SJSA1 (cell line): ENCODE data around the gene VPS36. TPM values are rescaled to one million over a fixed set of nuclear protein-coding genes. Genes with fewer than 3 reads are reported as not detected.
"Not testable (repeated sequence)": the region's sequence is repeated elsewhere in the genome, so short reads cannot be mapped to it uniquely, and the experiment has no call there.

Experiments used
- DNase-seq, 2 experiments: peaks; one replicate each; pipeline ENCODE4 v3.0.0-alpha.2; 2015 to 2020; ENCODE audit warnings: low spot score in 2 of 2, low read depth in 1 of 2
- H3K27ac ChIP-seq: fragments of 250-450 bp; sonication (Bioruptor Pico); 2 replicates; pipeline ENCODE4 v1.5.1; 2020; ENCODE audit warnings: mild to moderate bottlenecking, moderate library complexity
- H3K27me3 ChIP-seq: fragments of 250-450 bp; sonication (Bioruptor Pico); replicated peaks from 2 replicates; pipeline ENCODE4 v1.5.1; 2020; ENCODE audit warnings: mild to moderate bottlenecking, moderate library complexity
- H3K36me3 ChIP-seq: fragments of 250-450 bp; sonication (Bioruptor Pico); 2 replicates; pipeline ENCODE4 v1.5.1; 2020; ENCODE audit warnings: mild to moderate bottlenecking
- H3K4me1 ChIP-seq: fragments of 250-450 bp; sonication (Bioruptor Pico); replicated peaks from 2 replicates; pipeline ENCODE4 v1.6.1; 2021; ENCODE audit warnings: mild to moderate bottlenecking
- H3K4me3 ChIP-seq: fragments of 250-450 bp; sonication (Bioruptor Pico); 2 replicates; pipeline ENCODE4 v1.5.1; 2020; ENCODE audit warnings: mild to moderate bottlenecking
- H3K9me3 ChIP-seq: fragments of 250-450 bp; sonication (Bioruptor Pico); replicated peaks from 2 replicates; pipeline ENCODE4 v1.5.1; 2020; ENCODE audit warnings: mild to moderate bottlenecking
- total RNA-seq: library from RNA; depleted of rRNA; stranded (reverse); fragments of >200 nt; shearing (Covaris generic); gene quantifications from 2 replicates; pipeline ENCODE4 v1.2.3, GENCODE V29; 2014

The VPS36 gene
- total RNA-seq, 1 experiment from 2014 or later = 42.3 TPM

- H3K27me3 ChIP-seq = no peaks in the 10 kb centered on the region
- H3K9me3 ChIP-seq = no peaks in the 10 kb centered on the region
- H3K36me3 ChIP-seq = peaks cover 25% of the 10 kb centered on the region
- H3K27ac ChIP-seq = no peak overlapping the region
- DNase-seq = no peak
- H3K4me3 ChIP-seq = no peak overlapping the region
- peaks cover 5% of the 10 kb centered on the region for H3K4me1 ChIP-seq
These were observed 38.3 kb downstream of the VPS36 start for GRCh38 chr13:52412128-52412527.

- no peak for DNase-seq
- Histone ChIP-seq H3K27me3 (peaks cover 3% of the 10 kb centered on the region; the same call in 1 of the 2 replicates), H3K27ac (no peak overlapping the region), H3K9me3 (no peaks in the 10 kb centered on the region), H3K4me3 (no peak overlapping the region), H3K4me1 (peaks cover 5% of the 10 kb centered on the region), H3K36me3 (peaks cover 21% of the 10 kb centered on the region)
These were observed 38.8 kb downstream of the VPS36 start for GRCh38 chr13:52411629-52412028.

GRCh38 chr13:52408071-52408658 lies 42.3 kb downstream of the VPS36 start:
- H3K4me3 ChIP-seq, H3K27ac ChIP-seq, H3K9me3 ChIP-seq, H3K36me3 ChIP-seq, H3K4me1 ChIP-seq, DNase-seq: not testable (repeated sequence)
- H3K27me3 ChIP-seq = peaks cover 25% of the 10 kb centered on the region

- not testable (repeated sequence) for H3K4me3 ChIP-seq, H3K4me1 ChIP-seq, H3K27ac ChIP-seq, H3K9me3 ChIP-seq, H3K36me3 ChIP-seq, DNase-seq
- peaks cover 31% of the 10 kb centered on the region for H3K27me3 ChIP-seq
These were observed 43.0 kb downstream of the VPS36 start for GRCh38 chr13:52407436-52407835.

GRCh38 chr13:52406629-52407028 lies 43.8 kb downstream of the VPS36 start:
- Histone ChIP-seq H3K4me3 (no peak overlapping the region), H3K27me3 (peaks cover 32% of the 10 kb centered on the region), H3K36me3 (no peaks in the 10 kb centered on the region), H3K4me1 (peaks cover 7% of the 10 kb centered on the region), H3K9me3 (no peaks in the 10 kb centered on the region), H3K27ac (no peak overlapping the region)
- no peak for DNase-seq

- Histone ChIP-seq H3K36me3 (no peaks in the 10 kb centered on the region), H3K9me3 (no peaks in the 10 kb centered on the region), H3K27me3 (peaks cover 32% of the 10 kb centered on the region), H3K4me3 (peak within 1 kb of the TSS; percentile 30), H3K4me1 (peaks cover 7% of the 10 kb centered on the region), H3K27ac (no peak within 1 kb of the TSS)
- no peak for DNase-seq
These were observed 44.5 kb downstream of the VPS36 start, which contains the start of gene THSD1 for GRCh38 chr13:52405767-52406494. THSD1 (minus strand) TSS chr13:52406172; CDS start chr13:52402600, 3,572 bp downstream.

GRCh38 chr13:52405369-52405766 lies 45.1 kb downstream of the VPS36 start:
- no peak for DNase-seq
- H3K27ac ChIP-seq = no peak overlapping the region

GRCh38 chr13:52399708-52400107 lies 50.7 kb downstream of the VPS36 start:
- Histone ChIP-seq H3K9me3 (no peaks in the 10 kb centered on the region), H3K4me3 (no peak overlapping the region), H3K27ac (no peak overlapping the region), H3K4me1 (no peaks in the 10 kb centered on the region), H3K27me3 (peaks cover 11% of the 10 kb centered on the region), H3K36me3 (no peaks in the 10 kb centered on the region)
- DNase-seq = no peak

More at GRCh38 chr13:52405369-52405766, 45.1 kb downstream of the VPS36 start:
- Histone ChIP-seq H3K4me1 (peaks cover 7% of the 10 kb centered on the region), H3K9me3 (no peaks in the 10 kb centered on the region), H3K4me3 (peak overlapping the region; percentile 30; the same call in 1 of the 2 replicates), H3K27me3 (peaks cover 32% of the 10 kb centered on the region), H3K36me3 (no peaks in the 10 kb centered on the region)

GRCh38 chr13:52399046-52399445 lies 51.4 kb downstream of the VPS36 start:
- H3K4me3 ChIP-seq = no peak overlapping the region
- H3K4me1 ChIP-seq = no peaks in the 10 kb centered on the region
- DNase-seq = no peak
- no peaks in the 10 kb centered on the region for H3K36me3 ChIP-seq
- no peaks in the 10 kb centered on the region for H3K9me3 ChIP-seq
- H3K27me3 ChIP-seq = peaks cover 8% of the 10 kb centered on the region; the same call in 1 of the 2 replicates
- H3K27ac ChIP-seq = no peak overlapping the region

- no peak for DNase-seq
- no peak overlapping the region for H3K27ac ChIP-seq
- no peak overlapping the region for H3K4me3 ChIP-seq
- H3K27me3 ChIP-seq = no peaks in the 10 kb centered on the region
- H3K36me3 ChIP-seq = no peaks in the 10 kb centered on the region
- H3K9me3 ChIP-seq = no peaks in the 10 kb centered on the region
- H3K4me1 ChIP-seq = no peaks in the 10 kb centered on the region
These were observed 54.7 kb downstream of the VPS36 start for GRCh38 chr13:52395704-52396103.

GRCh38 chr13:52394586-52394985 lies 55.8 kb downstream of the VPS36 start:
- Histone ChIP-seq H3K27me3 (no peaks in the 10 kb centered on the region), H3K4me1 (no peaks in the 10 kb centered on the region), H3K4me3 (no peak overlapping the region), H3K36me3 (no peaks in the 10 kb centered on the region), H3K9me3 (no peaks in the 10 kb centered on the region), H3K27ac (no peak overlapping the region)
- DNase-seq = no peak

GRCh38 chr13:52393572-52394357 lies 56.7 kb downstream of the VPS36 start:
- Histone ChIP-seq H3K4me3 (no peak overlapping the region), H3K27ac (no peak overlapping the region)
- no peak for DNase-seq

GRCh38 chr13:52387721-52388120 lies 62.7 kb downstream of the VPS36 start:
- DNase-seq = no peak
- no peaks in the 10 kb centered on the region for H3K27me3 ChIP-seq
- H3K4me1 ChIP-seq = no peaks in the 10 kb centered on the region
- no peaks in the 10 kb centered on the region for H3K9me3 ChIP-seq
- H3K36me3 ChIP-seq = no peaks in the 10 kb centered on the region
- H3K27ac ChIP-seq = no peak overlapping the region
- H3K4me3 ChIP-seq = no peak overlapping the region

More at GRCh38 chr13:52393572-52394357, 56.7 kb downstream of the VPS36 start:
- Histone ChIP-seq H3K27me3 (no peaks in the 10 kb centered on the region), H3K36me3 (no peaks in the 10 kb centered on the region), H3K4me1 (no peaks in the 10 kb centered on the region), H3K9me3 (no peaks in the 10 kb centered on the region)

- Histone ChIP-seq H3K27me3 (no peaks in the 10 kb centered on the region), H3K4me1 (no peaks in the 10 kb centered on the region), H3K4me3 (no peak overlapping the region), H3K36me3 (no peaks in the 10 kb centered on the region), H3K9me3 (no peaks in the 10 kb centered on the region), H3K27ac (no peak overlapping the region)
- no peak for DNase-seq
These were observed 64.6 kb downstream of the VPS36 start for GRCh38 chr13:52385870-52386269.
